Mucosa of descending colon (tissue), 3 donors: ENCODE data around the gene LCE1C. TPM values are rescaled to one million over a fixed set of nuclear protein-coding genes. Genes with fewer than 3 reads are reported as not detected.
A peak's percentile ranks its signal among the peaks of the same experiment; 100 is the strongest.

Experiments used
- ATAC-seq: fragments of 200-7000 bp; cut with Tn5 transposase; one replicate; pipeline ENCODE4 v1.9.1; 2020; ENCODE audit warnings: mild to moderate bottlenecking, moderate library complexity
- DNase-seq, 3 donors: peaks; one replicate each; pipeline ENCODE4 v3.0.0-alpha.2; 2020
- H3K36me3 ChIP-seq: fragments of 200-600 bp; one replicate; pipeline ENCODE4 v1.8.0; 2021; ENCODE audit warnings: low read depth, mild to moderate bottlenecking
- H3K4me1 ChIP-seq: fragments of 200-600 bp; one replicate; pipeline ENCODE4 v1.8.0; 2021; ENCODE audit warnings: low read depth, mild to moderate bottlenecking
- H3K4me3 ChIP-seq: fragments of 200-600 bp; one replicate; pipeline ENCODE4 v1.8.0; 2021; ENCODE audit warnings: mild to moderate bottlenecking
- H3K9me3 ChIP-seq: fragments of 200-600 bp; one replicate; pipeline ENCODE4 v1.8.0; 2021; ENCODE audit warnings: mild to moderate bottlenecking
- CTCF ChIP-seq: fragments of 200-600 bp; IDR thresholded peaks from one replicate; pipeline ENCODE4 v1.8.0; 2022; ENCODE audit warnings: antibody characterized with exemption, mild to moderate bottlenecking
- intact Hi-C, 2 donors: fragments of 100-400 bp; cut with DNase I in 1 of 2; cut with micrococcal nuclease in 1 of 2; formaldehyde crosslinking; loops; one replicate each; pipeline versions ENCODE4 v1.11.0 to v1.11.1; 2022; cut with DNase I, micrococcal nuclease
- total RNA-seq, 3 donors: library from RNA; stranded (reverse); fragmentation: NEBNext Ultra II Directional in 2 of 3; extraction: Animal tissue kit (Norgen Biotek cat#: 25700) in 2 of 3; gene quantifications; one replicate each; pipeline versions ENCODE4 v1.2.1 to v1.2.4, GENCODE V29; 2021 to 2023
- donor health status: DM: no; HTN: no; CAD: no; lungs with moderate emphysema.
- donor health status: DM: no; HTN: no; CAD: no.
- donor health status: DM: no; HTN: yes; CAD: no.

LCE1C gene
- total RNA-seq, 3 donors from 2014 or later = not detected

GRCh38 chr1:152796421-152796820 lies 10.0 kb downstream of the LCE1C start, which contains the start of gene LCE1D:
Gene LCE1D (plus strand): TSS chr1:152796721. CDS start chr1:152797795, 1,074 bp downstream.
- no peaks in the 10 kb centered on the region for H3K9me3 ChIP-seq
- ATAC-seq = no peak
- H3K4me3 ChIP-seq = no peak within 1 kb of the TSS
- intact Hi-C loops = no loop called here
- TF ChIP-seq CTCF = no peak
- DNase-seq = no peak
- H3K36me3 ChIP-seq = no peaks in the 10 kb centered on the region
- no peaks in the 10 kb centered on the region for H3K4me1 ChIP-seq

DNA sequence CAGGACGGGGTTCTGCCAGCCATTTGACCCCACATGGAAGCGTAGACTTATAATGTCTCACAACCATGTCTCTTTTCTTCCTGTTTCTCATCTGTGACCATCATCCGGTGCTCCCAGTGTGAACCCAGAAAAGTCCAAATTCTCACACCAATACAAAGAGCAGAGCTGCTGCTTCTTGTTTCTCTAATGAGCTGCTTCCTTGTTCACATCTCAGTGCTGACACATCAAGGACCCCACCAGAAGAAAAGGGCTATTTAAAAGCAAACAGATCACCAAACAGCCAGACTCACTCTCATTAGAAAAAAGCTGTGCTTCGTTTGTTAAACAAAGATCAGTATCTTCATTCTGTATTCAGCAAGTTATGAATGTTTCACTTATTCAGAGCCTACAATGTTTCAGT lies 10.8 kb downstream of the LCE1C start:
- DNase-seq = no peak
- no peaks in the 10 kb centered on the region for H3K4me1 ChIP-seq
- TF ChIP-seq CTCF = no peak
- no peak for ATAC-seq
- no peaks in the 10 kb centered on the region for H3K9me3 ChIP-seq
- H3K36me3 ChIP-seq = no peaks in the 10 kb centered on the region
- intact Hi-C loops = no loop called here
- H3K4me3 ChIP-seq = no peak overlapping the region

- H3K4me3 ChIP-seq = no peak within 1 kb of the TSS
- no peak for DNase-seq
- no peak for TF ChIP-seq CTCF
- H3K36me3 ChIP-seq = no peaks in the 10 kb centered on the region
- intact Hi-C loops = no loop called here
- H3K4me1 ChIP-seq = no peaks in the 10 kb centered on the region
- no peaks in the 10 kb centered on the region for H3K9me3 ChIP-seq
- ATAC-seq = no peak
Observed at GRCh38 chr1:152786077-152786476, 20.4 kb downstream of the LCE1C start, which contains the start of gene LCE1E. Gene LCE1E (plus strand): TSS chr1:152786257. CDS start chr1:152787300, 1,043 bp downstream.

- TF ChIP-seq CTCF = no peak
- ATAC-seq = no peak
Observed at GRCh38 chr1:152783095-152783494, 23.4 kb downstream of the LCE1C start.

GRCh38 chr1:152777510-152778137 lies 28.8 kb downstream of the LCE1C start:
- peak in 1 of 3 donors; percentile 6 for DNase-seq

More at GRCh38 chr1:152783095-152783494, 23.4 kb downstream of the LCE1C start:
- Histone ChIP-seq H3K4me3 (no peak overlapping the region), H3K4me1 (no peaks in the 10 kb centered on the region), H3K9me3 (no peaks in the 10 kb centered on the region), H3K36me3 (no peaks in the 10 kb centered on the region)
- DNase-seq = no peak
- intact Hi-C loops = no loop called here

More at GRCh38 chr1:152777510-152778137, 28.8 kb downstream of the LCE1C start:
- no peak for TF ChIP-seq CTCF
- no peak for ATAC-seq
- intact Hi-C loops = no loop called here
- no peaks in the 10 kb centered on the region for H3K9me3 ChIP-seq
- H3K4me1 ChIP-seq = no peaks in the 10 kb centered on the region
- H3K36me3 ChIP-seq = no peaks in the 10 kb centered on the region
- H3K4me3 ChIP-seq = no peak overlapping the region
